ENCODE results near the gene BCKDHA.

DNA sequence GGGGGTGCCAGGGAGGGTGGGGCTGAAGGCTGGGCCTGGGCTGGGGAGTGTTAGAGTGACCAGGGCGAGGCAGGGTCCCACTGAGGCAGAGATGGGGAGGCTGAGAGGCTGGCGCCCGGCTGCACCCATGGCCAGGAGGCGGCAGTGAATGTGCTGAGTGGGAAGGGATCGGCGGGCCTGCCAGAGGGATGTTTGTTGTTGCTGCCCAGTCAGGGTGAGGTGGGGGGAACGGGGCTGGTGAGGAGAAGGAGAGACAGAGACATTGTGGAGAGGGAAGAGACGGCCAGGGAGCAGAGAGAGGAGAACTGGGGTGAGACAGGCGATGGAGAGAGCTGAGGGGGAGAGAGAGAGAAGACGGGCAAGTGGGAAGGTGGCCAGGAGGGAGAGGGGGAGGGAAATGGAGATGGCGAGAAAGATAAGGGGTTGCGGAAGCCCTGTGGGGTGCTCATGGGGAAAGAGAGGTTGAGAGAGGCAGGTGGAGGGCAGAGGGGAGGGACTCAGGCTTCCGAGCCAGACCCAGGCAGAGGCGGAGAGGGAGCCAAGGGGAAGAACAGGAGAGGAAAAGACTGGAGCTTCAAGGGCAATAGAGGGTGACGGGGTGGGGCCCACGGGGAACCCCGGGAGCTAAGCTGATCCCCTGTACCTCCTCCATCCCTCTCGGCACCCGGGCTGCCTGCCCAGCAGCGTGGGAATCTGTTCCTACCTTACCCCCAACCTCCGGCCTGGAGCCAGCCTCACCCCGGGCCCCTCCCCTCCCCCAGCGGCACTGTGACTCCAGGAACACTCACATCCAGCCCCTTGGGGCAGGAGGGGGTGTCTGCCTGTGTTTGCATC lies 30.2 kb downstream of the BCKDHA start:
- TF ChIP-seq, protein P1, sequence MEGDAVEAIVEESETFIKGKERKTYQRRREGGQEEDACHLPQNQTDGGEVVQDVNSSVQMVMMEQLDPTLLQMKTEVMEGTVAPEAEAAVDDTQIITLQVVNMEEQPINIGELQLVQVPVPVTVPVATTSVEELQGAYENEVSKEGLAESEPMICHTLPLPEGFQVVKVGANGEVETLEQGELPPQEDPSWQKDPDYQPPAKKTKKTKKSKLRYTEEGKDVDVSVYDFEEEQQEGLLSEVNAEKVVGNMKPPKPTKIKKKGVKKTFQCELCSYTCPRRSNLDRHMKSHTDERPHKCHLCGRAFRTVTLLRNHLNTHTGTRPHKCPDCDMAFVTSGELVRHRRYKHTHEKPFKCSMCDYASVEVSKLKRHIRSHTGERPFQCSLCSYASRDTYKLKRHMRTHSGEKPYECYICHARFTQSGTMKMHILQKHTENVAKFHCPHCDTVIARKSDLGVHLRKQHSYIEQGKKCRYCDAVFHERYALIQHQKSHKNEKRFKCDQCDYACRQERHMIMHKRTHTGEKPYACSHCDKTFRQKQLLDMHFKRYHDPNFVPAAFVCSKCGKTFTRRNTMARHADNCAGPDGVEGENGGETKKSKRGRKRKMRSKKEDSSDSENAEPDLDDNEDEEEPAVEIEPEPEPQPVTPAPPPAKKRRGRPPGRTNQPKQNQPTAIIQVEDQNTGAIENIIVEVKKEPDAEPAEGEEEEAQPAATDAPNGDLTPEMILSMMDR (IDR thresholded peaks at IDR 0.05 in 8 of 11, conservative IDR thresholded peaks at IDR 0.05 in 3 of 11) = no peak
- TF ChIP-seq POLR2A (IDR thresholded peaks at IDR 0.05) = no peak
- TF ChIP-seq POLR2AphosphoS5 (IDR thresholded peaks at IDR 0.05) = peak in 2 of 3 donors; percentile 23 to 24

Data from spleen (tissue), 7 donors.